ENCODE data around the gene NDUFB4.

GRCh38 chr3:120650311-120650710, 54.2 kb downstream of the NDUFB4 start:
- TF ChIP-seq, protein P1, sequence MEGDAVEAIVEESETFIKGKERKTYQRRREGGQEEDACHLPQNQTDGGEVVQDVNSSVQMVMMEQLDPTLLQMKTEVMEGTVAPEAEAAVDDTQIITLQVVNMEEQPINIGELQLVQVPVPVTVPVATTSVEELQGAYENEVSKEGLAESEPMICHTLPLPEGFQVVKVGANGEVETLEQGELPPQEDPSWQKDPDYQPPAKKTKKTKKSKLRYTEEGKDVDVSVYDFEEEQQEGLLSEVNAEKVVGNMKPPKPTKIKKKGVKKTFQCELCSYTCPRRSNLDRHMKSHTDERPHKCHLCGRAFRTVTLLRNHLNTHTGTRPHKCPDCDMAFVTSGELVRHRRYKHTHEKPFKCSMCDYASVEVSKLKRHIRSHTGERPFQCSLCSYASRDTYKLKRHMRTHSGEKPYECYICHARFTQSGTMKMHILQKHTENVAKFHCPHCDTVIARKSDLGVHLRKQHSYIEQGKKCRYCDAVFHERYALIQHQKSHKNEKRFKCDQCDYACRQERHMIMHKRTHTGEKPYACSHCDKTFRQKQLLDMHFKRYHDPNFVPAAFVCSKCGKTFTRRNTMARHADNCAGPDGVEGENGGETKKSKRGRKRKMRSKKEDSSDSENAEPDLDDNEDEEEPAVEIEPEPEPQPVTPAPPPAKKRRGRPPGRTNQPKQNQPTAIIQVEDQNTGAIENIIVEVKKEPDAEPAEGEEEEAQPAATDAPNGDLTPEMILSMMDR (conservative IDR thresholded peaks at IDR 0.05 in 1 of 2, IDR thresholded peaks at IDR 0.05 in 1 of 2; ENCODE audit: low read depth in 1 of 2, low read length in 2 of 2): no peak
- no peak for TF ChIP-seq EZH2 (IDR thresholded peaks at IDR 0.05; ENCODE audit: low read length, missing control alignments)
